NCI-H446 (cell line): Measurements from ENCODE around the gene PAIP2B.
"Not testable (repeated sequence)": the region's sequence is repeated elsewhere in the genome, so short reads cannot be mapped to it uniquely, and the experiment has no call there.

Source experiments
- DNase-seq, 2 experiments: peaks; one replicate each; lab custom pipeline; 2025; lab: John Stamatoyannopoulos, UW

Gene PAIP2B

DNA sequence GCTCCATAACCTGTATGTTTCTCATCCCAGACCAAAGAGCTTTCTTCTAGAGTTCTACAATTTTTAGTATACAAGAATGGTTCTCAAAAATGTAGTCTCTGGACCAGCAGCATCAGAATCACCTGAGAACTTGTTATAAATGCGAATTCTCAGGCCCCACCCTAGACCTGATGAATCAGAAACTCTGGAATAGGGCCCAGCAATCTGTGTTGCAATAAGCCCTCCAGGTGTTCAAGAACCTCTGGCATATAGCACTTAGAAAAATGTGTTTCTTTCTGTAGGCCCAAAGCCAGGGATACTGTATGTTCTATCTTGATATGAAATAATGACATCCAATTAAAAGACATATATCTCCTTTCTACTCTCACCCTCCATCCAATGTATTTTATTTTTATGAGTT is 10.4 kb downstream of the PAIP2B start:
- DNase-seq, result no peak

DNA sequence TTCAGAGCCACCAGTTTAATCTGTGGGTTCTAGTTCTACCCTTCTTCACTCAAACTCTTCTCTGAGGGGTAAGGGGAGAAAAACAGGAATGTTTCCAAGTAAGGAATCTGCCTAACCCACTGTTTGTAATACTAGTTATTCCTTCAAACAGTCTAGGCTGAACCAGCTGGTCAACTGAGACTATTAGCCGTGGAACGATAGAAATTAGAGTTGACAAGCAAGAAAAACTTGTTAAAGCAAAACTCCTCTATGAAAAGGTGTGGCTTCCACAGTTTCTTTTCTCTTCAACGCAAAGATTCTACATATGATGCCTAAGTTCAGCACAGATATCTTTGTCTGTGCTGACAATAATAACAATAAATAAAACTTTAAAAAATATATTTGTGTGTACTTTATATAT is 11.5 kb downstream of the PAIP2B start:
- DNase-seq, result no peak

DNA sequence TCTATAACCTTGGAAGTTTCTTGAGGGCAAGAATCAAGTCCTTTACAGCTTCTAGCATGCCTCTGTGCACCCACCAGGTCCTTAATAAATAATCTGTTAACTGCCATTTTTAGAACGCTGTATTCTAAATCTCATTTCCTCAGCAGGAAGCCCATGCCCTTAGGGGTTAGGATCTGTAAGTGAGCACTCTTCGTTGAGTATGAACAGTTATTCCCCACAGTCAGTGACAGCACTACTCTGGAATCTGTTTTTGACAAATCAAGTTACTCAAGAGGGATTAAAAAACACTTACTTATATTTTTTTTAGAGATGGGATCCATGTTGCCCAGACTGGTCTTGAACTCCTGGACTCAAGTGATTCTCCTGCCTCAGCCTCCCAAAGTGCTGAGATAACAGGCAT is 14.6 kb downstream of the PAIP2B start:
- DNase-seq, result no peak

DNA sequence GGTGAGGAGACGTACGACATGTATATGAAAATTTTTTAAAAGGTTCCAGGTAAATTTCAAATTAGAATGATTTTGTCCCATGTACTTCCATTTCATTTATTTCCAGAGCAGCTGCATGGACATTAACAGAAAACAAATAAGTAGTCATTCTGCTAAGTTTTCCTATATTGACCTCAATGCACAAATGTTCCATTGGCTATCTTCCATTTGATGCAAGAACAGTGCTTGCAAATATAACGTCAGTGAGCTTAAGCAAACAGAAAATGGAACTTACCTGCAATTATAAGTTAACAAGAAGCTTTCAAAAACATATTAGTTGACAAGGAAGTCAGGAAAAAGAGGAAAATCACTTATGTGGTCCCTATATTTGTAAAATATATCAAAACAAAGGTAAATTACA is 16.6 kb downstream of the PAIP2B start:
- DNase-seq, result no peak

DNA sequence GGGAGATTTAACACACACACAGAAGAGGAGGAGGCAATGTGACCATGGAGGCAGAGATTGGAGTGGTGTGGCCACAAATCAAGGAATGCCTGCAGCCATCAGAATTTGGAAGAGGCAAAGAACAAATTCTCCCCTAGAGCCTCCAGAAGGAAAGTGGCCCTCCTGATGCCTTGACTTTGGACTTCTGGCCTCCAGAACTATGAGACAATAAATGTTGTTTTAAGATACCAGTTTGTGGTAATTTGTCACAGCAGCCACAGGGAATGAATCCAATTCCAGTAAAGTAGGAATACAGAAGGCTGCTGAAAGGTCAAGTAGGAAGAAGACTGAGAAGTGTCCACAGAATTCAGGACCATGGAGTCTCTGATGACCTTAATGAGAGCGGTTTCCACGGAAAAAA is 18.1 kb downstream of the PAIP2B start:
- DNase-seq, result no peak

DNA sequence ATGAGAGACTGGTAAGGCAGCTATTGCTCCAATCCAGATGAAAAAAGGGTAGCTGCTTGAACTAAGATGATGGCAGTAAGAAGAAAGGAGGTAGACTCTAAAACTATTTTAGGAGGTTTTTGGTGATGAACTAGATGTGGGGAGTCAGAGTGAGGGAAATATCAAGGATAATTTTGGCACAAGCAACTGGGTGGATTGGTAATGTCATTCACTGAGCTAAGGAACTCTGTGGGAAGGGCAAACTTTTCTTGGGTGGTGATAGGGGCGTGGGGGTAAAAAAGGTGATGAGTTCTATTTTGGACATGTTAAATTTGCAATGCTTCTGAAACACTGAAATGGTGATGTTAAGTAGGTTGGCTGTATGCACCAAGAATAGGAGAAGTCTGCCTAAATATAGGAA is 19.3 kb downstream of the PAIP2B start:
- no peak for DNase-seq

DNA sequence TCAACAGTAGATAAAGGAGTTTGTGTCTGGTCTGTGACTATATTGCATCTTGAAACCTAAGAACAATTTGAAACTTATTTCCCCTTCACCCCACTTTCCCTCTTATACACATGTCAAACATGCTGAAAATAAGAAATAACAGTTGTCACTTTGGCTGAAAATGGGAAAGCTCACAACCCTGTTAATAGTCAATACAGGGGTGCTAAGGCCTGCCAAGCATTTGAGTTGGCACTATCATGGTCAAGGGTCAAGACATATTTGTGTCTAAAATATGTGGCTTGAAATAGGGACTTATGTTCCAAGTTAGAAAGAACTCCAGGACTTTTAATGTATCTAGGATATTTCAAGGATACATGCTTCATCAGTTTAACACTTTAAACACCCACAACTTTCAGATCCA is 20.6 kb downstream of the PAIP2B start:
- no peak for DNase-seq

DNA sequence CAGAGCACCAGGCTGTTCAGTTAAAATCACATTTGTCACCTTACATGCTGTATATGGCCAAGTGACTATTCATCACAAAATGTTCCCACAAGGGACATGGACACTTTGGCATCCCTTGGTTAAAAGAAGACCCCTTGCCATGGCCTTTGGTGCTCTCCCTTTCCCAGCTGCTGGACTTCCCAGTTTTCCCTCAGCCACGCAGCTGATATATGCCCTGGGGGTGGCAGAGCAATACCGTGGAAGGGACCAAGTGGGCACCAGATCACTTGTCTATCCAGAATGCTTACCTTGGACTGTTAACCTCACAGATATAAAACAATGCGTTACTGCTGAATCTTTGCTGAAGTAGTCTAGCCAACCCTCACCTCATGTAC is 35.3 kb downstream of the PAIP2B start:
- DNase-seq, result no peak

DNA sequence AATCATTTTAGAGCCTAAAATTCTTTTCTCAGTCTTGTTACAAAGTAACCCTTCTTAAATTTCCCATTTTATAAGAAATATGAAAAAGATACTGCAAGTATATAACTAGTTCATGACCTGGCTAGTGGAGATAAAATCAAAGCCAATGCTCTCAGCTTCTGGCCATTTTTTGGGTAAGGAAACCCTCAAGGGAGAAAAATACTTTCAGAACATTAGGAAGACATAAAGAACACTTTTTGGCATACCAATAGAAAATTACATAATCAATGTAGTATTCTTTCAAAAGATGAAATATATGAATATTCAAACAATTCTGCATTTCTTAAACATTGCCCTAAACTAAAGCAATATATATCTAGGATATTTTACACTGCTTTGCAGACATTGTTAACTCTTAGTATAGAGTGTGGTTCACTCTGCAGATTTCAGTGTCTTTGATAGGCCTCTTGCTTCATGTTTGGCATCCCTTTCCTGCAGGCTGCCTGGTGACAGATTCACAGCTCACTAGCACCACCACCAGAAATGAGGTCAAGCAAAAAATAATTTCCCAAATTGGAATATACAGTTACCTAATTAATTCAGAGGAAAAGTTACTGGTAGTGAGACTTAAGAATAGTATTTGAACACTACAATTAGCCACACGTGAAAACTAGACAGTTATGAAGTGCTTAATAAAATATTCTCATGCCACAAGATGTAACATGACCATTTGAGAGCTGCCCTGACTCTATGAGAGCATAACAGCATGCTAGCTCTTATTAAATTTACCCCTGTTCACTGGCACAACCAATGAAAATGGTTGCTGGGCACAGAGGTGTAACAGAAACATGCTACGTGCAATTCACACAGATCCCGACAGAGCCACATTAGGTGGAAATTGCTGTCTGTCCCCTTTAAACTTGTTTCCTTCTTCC is 36.0 kb downstream of the PAIP2B start:
- no peak for DNase-seq

DNA sequence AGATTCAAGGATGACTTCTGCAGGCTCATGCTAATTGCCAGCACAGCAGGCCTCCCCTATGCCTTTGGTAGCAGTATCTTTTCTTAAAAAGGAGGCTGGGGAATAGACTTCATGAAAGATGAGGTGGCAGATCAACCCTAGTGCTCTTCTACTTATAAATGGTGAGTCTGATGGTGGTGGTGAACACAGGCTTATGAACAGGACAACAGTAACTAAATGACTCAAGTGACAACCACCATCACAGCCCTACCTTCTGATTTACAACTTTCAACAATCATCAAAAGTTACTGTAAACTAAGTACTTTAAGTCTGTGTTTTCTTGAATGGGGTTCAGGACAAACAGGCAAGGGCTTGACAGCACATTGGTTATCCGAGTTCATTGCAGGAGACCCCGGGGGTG is 39.3 kb downstream of the PAIP2B start:
- no peak for DNase-seq

DNA sequence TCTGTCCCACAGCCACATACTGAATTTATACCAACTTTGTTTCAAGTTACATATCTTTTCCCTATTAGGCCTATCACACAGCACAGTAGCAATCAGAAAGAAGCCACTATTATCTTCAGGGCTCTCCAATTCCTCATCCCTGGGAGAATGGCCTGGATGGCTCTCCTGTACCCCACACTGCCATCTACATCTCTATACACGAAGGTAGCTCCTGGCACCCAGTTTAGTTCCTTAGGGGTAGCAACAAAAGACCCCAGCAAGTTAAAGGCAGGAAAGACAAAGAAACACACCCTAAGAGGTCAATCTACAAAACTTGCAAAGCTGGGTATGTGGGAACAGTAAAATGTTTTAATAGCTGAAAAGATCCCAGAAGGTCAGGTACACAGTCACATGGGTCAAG is 39.9 kb downstream of the PAIP2B start:
- DNase-seq, result no peak

DNA sequence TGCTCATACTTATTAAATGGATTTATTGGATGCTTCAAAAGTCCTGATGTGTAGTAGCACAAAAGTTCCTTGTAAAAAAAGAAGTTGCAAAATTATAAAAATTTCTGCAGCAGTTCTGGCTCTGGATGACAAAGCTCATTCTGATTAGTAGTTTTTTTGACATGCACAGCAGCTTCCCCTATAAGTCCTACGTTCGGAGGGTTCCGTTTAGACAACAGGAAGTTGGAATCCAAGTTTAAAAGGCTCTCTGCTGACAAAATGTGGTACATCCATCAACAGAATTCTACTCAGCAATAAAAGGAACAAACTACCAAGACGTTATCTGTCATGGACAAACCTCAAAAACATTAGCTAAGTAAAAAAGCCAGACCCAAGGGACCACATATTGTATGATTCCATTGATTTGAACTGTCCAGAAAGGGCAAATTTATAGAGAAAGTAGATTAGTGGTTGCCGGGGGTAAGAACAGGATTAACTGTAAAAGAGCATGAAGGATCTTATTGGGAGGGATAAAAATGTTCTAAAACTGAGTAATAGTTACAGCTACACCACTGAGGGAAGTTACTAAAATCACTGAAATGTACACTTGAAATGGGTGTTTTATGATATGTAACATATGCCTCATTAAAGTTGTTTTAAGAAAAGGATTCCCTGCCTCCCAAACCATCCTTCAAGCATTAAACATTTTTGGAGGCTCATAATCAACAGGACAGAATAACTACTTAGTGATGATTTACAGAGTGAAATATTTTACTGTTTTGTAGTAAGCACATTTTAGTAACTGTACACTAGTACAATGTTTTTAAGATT is 43.4 kb downstream of the PAIP2B start:
- not testable (repeated sequence) for DNase-seq

DNA sequence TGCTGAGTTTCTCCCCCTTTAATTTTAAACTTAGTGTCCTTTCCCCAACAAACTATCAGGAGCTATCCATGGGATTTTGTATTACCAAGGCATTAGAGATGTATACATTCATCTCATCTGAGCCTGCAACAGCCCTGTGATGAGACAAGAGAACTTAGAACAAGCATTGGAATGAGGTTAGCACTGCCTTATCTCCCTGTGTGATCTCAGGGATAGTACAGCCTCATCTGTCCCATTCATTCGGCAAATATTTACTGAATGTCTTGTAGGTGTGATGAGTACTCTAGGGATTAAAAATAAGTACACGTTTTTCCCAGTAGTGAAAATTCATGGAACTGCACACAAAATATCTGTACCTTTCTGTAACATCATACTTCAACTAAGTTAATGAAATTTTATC is 45.6 kb downstream of the PAIP2B start:
- DNase-seq, result no peak

DNA sequence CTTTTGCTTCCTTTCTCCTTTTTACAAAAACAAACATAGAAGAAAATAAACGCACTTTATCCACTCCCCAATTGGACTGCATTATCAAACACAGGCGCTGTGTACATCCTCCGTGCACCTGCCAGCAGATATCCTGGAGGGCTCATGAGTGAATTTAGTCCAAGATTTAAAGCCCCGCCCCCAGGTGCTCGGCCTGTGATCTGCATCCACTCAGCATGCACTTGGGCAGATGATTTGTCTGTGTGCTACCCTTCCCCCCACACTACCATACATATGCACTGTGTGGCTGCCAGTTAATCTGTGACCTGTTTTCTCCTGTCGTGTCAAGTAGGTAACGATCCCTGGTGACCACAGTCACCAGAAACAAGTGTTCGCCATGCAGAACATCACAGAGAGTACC is 48.1 kb downstream of the PAIP2B start:
- DNase-seq, result not testable (repeated sequence)

DNA sequence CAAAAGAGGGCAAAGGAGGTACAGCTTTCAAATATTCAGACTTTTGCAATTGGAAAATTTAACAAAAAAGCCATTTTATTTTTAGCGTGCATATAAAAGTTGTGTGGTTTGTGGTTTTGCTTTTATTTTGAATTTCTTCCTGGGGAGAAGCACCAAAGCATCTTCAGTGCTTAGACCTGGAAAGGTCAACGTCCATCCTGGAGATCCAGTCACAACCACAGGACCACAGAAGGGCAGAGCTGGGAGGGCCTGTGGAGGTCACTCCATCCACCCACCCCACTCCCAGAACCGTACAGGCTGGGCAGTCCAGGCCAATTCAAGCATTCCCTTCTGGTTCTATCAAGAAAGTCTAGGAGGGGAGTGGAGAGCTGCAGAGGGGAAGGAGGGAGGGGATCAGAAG is 52.7 kb downstream of the PAIP2B start:
- DNase-seq, result no peak

DNA sequence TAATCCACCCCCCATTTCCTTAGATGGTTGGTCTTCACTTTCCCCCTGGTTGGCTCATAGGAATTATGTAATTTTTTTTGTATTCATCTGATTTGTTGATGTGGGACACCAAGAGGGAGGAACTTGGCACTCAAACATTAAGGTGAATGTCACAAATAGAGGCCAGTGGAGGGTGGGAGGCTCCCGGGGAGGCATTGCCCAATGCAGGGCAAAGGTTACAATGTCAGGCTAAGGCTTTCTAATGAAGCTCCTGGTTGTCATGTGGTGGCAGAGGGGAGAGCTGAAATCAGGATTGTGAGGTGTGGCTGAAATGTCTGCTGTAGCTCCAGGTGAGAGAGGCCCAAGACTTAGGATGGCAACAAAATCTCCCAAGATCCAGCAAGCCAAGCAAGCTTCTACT is 53.8 kb downstream of the PAIP2B start:
- no peak for DNase-seq

DNA sequence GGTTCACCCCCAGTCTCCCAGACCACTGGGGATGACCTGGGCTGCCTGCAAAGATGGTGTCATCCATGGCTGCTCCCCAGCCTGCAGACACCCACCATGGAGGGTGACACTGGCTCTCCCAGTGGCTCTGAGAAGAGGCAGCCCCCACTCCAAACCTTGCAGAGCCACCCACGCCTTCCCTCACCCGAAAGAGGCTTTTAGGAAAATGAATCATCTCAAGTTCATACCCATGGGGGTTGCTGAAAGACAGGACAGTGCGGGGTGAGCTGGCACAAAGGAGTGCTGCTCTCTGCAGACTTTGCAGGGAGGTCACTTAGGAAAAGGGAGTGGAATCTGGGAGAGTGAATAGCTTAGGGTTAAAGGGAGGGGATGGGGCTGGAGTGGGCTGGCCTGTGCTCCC is 60.1 kb downstream of the PAIP2B start:
- no peak for DNase-seq

DNA sequence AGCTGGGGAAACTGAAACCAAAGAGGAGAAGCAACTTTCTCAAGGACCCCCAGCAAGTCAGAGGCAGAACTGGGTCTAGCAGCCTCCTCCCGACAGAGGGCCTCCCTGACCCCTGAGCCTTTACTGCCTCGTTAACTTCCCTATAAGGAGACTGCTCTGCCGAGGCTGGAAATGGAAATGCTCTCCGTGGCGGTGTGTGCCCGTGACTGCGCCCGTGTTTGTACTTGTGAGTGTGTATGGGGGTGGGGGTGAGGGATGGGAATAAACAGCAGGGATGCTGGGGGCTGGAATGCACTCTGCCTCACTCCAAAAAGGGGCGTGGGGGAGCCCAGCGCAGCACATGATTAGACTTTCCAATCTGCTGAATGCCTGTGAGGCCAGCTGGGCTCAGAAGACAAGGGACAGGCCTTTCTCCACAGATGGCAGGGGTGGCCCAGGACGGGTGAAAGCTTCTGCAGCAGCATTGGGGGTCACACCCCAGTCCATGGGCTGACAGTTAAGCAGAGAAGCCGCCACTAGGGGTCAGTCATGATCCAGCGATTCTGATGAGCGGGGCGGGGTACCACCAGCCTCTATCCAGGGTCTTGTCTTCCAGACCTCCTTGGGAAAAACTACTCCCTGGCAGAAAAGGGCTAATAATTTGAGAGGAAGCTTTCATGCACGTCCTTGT is 69.6 kb downstream of the PAIP2B start:
- peak in 1 of 2 experiments; percentile 58 for DNase-seq

DNA sequence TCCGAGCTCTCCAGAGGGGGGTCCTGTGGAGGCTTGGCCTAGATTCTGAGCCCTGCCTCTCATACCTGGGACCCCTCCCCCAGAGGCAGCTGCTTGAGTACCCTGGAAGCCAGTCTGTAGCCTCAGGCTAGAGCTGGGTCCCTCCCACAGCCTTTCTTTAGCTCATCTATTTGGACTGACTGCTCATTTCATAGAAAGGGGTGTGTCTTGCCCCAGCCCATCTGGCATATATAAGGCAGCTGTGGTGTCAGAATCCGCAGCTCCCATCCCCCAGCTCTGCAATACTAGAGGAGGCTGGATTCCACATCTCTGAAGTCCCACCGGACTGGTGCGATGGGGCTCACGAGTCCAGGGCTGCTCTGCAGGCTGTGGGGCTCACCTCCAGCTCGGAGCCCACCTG is 70.3 kb downstream of the PAIP2B start:
- peak in 1 of 2 experiments; percentile 48 for DNase-seq

DNA sequence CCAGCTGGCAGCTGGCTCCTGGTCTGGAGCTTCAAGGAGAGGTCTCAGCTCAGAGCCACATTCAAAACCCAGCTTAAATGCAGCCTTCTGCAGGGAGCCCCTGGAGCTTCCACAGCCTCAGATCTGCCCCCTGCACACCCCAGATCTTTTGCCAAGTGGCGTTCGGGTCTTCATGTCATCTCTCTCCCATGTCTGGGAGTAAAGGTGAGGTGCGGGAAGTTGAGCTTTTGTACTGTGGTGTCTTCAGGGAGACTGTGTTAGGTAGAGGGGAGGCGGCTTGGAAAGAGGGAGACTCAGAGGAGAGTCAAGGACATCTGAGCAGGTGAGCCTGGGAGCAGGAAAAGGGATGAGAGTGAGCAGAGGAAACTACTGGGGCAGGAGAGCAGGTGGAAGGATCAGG is 71.1 kb downstream of the PAIP2B start:
- DNase-seq, result no peak

DNA sequence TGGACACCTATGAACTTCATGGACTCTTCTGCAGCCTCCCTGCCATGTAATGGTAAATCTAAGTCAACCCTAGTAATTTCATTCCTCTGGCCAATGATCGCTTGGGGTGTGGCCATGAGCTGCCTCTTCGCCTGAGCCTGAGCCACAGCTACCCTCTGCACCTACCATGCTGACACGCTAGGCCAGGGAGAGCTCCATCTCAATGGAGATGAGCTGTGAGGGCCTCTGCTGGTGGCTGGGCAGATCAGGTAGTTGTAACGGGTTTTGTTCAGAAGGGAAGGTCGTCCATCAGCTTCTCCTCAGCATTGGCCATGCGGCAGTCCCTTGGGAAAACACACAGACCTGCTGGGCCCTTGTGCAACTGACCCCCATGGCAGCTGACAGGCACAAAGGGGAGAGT is 72.1 kb downstream of the PAIP2B start:
- DNase-seq, result no peak

DNA sequence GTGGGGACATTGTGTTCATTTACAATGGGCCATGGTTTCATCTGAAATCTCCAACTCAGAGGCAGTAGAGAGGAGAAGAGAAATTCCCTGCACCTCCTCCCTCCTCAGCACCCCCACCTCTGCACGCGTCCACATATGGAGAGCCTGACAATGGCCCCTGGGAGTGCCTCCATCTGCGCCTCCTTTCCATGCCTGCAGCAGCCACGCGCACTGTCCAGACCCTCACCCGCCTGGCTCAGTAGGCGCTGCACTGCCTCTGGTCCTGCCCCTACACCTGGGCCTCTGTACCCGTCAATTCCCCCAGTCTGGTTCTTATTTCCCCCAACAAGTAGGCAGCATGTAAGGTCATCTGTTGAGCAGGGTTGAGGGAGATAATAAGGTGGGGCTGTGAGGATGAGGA is 72.6 kb downstream of the PAIP2B start:
- no peak for DNase-seq
